NCI-H1694 (cell line): ENCODE data around the gene PARVB.

ENCODE experiments used
- DNase-seq: peaks from one replicate; lab custom pipeline; 2025; lab: John Stamatoyannopoulos, UW

PARVB gene

GRCh38 chr22:44136112-44136511 is 112.0 kb downstream of the PARVB start:
- no peak for DNase-seq

- DNase-seq, result no peak
Observed at GRCh38 chr22:44136786-44137185, 112.7 kb downstream of the PARVB start.

DNA sequence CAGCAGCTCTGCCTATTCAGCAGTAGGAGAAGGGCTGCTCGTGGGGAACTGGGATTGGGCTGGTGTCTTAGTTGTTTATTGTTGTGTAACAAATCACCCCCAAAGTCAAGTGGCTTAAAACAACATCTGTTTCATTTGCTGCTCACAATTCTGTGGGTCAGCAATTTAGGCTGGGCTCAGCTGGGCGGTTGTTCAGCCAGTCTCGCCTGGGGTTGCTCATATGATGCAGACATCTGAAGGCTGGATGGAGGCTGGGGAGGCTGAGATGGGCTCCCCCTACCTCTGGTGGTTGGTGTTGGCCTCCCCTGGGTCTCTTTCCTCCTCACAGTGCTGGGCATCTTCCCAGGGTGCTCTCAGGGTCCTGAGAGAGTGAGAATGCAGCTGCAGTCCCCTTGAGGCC is 113.3 kb downstream of the PARVB start:
- no peak for DNase-seq

DNA sequence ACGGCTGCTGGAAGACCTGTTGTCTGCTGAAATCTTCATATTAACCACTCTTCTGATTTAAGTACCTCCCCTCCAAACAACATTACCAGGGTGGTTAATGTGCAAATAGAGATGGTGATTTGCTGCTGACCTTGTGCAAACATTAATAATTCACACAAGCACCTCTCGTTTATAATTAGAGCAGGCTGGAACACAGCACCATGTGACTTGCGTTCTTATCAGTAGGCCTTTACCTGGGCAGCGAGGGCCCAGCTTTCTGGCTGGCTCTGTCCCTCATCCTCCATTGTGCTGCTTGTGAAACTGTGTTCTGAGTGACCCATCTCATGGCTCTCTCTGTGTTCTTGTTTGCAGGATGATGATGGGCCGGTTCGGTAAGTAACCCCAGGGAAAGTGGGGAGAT is 115.7 kb downstream of the PARVB start:
- DNase-seq, result no peak

DNA sequence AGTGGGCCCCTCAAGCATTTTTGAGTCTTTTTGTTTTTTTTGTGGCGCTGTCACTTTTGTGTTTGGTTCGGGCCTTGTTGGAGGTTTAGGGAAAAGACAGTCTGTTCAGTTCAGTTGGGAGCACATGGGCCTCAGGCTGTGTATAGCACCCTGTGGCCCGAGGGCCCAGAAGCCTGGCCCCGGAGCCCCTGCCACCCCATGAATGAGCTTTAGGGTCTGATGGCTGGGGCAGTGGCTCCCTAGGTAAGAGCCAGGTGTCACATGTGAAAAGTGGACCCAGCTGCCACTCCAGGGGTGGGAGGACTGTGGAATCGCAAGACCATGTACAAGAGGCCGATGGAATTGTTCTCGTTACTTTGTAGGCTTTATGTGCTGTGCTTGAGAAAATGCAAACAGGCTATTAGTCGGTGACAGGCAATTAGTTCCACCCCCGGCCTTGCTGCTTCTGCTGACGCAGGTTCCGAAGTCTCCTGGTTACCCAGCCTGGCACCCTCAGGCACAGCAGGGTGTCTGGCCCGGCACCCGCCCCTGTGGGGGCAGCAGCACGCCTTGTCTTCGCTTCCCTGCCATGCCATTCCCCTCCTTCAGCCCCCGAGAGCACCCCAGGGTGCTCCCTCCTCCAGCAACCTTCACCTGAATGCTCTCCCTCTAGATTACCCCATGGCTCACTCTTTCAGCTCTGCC is 118.5 kb downstream of the PARVB start:
- DNase-seq, result no peak

- DNase-seq, result no peak
Observed at GRCh38 chr22:44143105-44143474, 119.0 kb downstream of the PARVB start.

DNA sequence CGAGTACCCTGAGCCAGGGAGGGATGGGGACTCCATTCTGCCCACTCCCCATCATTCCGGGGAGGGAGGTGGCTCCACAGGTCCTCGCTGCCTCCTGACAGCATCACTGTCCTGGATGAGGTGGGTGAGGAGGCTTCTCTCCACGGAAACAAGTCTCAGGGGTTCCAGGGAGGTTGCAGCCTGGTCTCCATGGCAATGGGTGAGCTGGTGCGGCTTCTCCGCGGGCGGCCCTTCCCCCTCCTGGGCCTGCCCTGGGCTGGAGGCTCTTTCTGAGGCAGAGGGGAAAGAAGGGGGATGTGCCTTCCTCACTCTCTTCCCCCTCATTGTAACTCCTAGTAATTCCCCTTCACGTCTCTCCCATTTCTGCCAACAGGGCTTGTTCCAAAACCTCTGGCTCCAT is 119.5 kb downstream of the PARVB start:
- no peak for DNase-seq

DNA sequence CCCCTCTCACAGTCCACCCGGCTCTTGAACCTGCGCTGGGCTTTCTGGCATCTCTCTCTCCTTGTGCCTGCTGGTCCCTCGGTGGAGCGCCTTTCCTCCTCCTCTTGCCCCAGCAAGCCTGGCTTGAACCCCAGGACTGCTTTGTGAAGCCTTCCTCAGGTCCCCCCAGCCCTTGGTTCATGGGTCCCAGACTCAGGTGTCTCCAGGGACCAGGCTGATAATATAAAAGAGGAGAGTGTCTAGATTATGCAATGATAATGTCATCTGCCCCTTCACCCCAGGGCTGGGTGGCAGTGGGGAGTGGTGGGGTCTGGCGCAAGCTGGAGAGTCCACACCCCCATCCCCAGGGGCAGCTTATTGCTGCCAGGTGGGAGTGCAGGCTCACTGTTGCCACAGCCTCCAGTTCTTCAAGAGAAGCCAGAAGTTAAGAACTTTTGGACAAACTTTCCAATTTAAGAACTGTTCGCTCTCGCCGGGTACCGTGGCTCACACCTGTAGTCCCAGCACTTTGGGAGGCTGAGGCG is 120.0 kb downstream of the PARVB start:
- no peak for DNase-seq

DNA sequence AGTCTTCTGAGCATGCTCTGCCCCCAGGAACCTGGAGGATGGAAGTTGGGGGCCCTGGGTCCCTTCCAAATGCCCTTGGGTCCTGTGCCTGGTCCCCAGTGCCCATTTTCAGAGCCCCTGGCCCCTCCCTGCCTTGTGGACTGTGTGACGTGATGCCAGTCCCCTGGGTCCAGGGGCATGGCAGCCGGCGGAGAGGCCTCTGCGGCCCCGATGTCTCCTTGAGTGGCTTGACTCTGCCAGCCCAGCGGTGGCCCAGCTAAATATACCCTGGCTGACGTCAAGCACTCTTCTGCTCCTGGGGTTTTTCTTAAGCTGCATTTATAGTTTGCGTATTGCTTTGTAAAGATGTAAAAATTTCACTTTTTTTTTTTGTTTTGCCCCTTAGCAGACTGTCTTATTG is 121.4 kb downstream of the PARVB start:
- no peak for DNase-seq

DNA sequence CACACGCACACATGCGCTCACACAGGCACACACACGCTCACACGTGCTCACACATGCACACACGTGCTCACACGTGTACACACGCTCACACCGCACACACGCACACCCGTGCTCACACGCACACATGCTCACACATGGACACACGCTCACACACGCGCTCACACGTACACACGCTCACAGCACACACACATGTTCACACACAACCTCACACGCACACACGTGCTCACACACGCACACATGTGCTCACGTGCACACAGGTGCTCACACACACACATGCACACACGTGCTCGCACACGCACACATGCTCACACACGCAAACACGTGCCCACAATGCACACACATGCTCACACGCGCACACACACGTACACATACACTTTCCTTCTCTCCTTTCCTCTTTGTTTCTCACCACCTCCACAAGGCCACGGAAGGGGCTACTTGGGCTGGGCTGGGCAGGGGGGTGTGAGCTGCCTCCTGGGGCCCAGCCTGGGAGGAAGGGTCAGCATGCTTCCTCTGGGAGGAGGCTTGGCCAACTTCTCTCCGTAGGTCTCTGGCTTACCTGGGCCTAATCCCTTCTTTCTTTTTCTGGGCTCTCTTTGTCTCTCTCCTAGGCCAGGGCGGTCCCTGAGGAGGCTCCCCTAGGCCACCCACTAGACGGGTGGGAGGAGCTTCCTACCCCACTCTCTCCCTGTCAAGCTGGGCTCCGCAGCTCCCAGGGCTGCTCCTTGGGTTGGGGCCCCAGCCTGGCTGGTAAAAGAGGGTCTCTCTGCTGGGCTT is 122.2 kb downstream of the PARVB start:
- no peak for DNase-seq

DNA sequence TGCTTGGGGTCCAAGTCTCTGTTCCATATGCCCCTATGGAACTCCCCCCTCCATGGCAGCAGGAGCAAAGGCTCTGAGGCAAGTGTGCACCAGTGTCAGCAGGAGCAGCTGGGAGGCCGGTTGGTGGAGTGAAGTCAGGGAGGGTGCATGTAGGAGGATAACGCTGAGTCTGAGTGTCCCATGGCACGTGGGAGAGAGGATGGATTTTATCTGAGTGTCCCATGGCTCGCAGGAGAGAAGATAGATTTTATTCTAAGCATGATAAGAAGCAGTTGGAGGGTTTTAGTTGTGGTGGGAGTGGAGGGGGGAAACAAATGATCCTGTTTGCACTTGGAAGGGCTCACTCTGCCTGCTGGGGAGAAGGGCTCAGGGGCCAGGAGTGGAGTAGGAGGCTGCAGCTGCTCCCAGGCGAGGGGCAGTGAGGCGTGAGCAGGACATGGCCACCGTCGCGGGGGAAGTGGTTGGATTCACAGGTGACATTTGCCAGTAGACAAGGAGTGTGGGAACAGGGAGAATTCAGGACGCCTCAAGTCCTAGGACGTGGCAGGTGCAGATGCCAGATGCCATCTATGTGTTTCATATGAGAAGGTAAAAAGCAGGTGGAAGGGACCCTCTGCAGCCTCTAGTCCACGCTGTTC is 123.0 kb downstream of the PARVB start:
- DNase-seq, result no peak

DNA sequence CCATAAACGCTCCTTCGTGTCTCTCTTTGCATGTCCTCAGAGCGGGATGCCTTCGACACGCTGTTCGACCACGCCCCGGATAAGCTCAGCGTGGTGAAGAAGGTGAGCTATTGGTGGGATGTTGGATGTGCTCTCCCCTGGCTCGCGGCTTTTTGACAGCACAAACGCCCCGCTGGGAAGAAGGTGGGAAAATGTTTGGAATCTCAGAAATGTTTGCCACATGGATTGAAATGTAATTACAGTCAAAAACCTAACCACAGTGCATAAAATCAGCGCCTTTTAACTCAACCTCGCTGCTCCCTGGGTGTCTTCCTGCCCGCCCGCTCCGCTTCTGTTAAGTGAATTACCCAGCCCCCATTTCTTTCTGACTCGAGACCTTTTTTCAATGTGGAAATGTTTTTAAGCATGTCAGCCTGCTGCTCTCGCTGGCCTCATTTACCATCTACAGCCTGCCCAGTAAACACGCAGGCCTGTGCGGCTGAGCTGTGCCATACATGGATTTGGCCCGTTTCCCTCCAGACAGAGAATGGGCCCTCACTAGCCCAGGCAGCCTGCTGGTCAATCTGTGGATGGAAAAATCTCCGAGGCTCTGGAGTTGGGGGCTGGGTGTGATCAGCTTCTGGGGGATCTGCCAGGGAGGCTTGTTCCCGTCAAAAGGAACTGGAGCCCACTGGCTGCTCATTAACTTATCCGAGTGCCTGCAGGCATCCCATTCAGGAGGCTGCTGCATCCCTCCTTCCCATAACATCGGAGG is 123.9 kb downstream of the PARVB start:
- no peak for DNase-seq

GRCh38 chr22:44151676-44152075 is 127.6 kb downstream of the PARVB start:
- no peak for DNase-seq

DNA sequence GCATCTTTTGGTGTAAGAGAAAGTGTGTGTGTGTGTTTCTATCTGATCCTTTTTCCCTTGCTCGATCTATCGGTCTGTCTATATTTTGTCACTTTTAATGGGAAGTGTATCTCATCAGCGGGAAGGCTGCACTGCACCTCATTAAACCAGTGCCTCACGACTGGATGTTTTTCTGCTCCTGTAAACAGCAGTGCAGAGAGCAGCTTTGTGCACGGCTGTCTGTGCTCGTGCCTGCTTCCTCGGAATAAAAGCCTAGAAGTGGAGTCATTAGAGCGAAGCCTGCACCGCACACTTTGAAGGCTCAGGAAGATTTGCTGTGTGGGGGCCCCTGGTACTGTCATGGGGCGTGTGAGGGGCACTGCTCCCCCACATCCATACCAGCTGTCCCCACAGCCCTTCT is 129.6 kb downstream of the PARVB start:
- peak; percentile 53 for DNase-seq

- DNase-seq, result no peak
Observed at GRCh38 chr22:44154436-44154942, 130.4 kb downstream of the PARVB start.

- no peak for DNase-seq
Observed at GRCh38 chr22:44155115-44155514, 131.0 kb downstream of the PARVB start.

DNA sequence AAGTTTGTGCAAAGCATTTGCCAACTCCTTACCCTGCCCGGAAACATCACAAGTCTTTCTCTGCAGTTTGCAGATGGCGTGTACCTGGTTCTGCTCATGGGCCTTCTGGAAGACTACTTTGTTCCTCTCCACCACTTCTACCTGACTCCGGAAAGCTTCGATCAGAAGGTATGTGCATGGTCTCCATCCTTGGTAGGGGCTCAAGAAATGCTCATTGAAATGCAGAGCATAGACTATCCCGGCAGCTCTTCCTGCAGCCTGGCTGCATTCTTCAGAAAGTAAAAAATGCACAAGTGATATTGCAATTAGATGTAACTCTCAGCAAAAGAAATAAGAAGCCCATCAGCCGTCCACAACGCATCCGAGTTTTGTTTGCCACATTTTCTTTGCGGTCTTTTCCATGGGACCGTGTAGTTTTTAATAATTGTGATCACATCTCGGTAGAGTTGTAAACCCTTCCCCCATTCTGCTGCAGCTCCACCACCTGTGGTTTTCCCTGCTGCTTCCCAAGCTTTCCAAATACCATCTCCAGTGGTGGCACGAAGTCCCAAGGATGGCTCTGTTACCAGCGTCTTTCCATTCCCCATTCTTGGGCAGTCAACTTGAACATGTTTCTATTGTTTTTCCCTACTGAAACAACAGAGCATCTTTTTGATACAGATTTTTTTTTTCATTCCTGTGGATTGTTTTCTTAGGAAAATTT is 134.0 kb downstream of the PARVB start:
- no peak for DNase-seq

DNA sequence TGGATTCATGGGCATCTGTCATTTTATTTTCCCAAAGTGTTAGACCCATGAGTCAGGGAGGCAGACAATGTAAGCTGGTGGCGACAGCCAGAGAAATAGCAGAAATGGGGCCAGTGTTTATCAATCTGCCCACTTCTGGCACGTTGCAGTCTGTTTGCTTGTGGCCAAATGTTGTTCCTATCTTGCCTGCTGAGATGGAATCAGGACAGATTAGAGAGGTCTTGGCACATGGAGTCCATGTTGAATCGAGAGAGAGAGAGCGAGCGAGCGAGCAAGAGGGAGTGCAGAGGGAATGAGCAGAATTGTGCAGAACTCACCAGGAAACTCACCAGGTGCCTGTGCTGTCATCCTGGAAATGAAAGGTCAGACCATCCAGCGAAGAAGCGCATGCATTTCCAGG is 134.7 kb downstream of the PARVB start:
- DNase-seq, result peak; percentile 60

GRCh38 chr22:44159221-44159620 is 135.1 kb downstream of the PARVB start:
- no peak for DNase-seq

- DNase-seq, result no peak
Observed at GRCh38 chr22:44159811-44160210, 135.7 kb downstream of the PARVB start.

DNA sequence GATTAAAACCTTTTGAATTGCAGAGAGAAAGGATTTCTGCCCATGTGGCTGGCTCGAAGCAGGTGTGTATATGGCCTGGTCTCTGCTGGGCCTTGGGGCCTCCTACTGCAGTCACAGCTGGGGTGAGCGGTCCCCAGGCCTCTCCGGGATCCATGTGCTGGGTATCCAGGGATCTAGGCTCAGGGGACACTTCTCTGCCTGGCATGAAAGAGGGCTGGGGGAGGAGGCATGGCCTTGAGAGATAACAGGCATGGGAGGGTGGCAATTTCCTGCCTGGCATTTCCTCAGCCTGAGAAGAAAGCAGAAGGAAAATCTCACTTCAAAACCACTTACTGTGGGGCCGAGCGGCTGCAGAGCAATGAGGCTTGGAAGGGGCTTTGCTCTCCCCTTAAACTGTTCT is 136.3 kb downstream of the PARVB start:
- no peak for DNase-seq

- no peak for DNase-seq
Observed at GRCh38 chr22:44161673-44162072, 137.6 kb downstream of the PARVB start.
